ENCODE measurements around the gene CACNA1C. TPM values are rescaled to one million over a fixed set of nuclear protein-coding genes. Genes with fewer than 3 reads are reported as not detected.

The CACNA1C gene
- polyA plus RNA-seq, 1 donor, result 11.4 TPM

DNA sequence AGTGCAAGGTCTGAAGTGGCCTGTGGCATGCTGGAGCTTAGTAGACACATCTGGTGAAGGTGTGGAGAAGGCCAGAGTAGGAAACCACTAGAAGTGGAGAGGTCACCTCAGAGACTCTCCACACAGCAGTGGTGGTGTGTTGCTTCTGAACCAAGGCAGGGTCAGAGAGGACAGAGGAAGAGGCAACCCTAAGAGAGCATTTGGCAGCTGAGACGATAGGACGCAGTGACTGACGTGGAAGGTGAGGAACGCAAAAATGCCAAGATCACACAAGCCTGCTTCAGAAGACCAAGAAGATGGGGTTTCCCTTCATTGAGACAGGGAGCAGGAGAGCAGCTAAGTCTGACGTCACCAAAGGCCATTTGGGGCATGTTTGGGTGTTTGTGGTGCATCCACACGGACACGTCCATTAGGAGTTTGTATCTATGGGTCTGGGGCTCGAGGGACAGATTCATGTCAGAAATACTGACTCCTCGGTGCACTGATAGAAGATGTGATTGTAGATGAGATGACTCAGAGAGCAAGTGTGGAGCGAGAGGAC, 338.1 kb downstream of the CACNA1C start:
- no peak for DNase-seq

DNA sequence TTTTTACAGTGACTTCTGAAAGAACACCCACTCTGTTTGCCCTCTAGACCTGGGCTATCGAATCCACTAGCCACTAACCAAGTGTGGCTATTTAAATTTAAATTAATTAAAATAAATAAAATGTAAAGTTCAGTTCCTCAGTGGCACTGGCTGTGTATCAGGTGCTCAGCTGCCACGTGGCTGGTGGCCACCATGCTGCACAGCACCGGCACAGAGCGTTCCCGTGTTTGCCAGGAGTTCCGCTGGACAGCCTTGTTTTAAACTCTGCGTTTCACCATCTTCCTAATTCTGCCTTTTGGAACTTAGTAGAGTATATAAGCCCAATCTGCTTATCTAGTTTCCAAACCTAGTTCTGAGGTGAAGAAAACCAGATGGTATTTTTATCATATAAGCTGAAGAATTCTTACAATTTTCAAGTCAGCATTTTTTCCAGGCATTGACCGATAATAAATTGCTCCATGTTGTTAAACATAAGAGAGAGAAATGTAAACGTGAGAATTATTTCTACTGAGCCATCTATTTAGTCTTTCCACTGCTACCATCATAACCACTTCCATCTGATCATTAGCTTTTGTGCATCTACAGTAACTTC, 339.0 kb downstream of the CACNA1C start:
- no peak for DNase-seq

- no peak for DNase-seq
Measured at GRCh38 chr12:2393016-2393415, 340.2 kb downstream of the CACNA1C start.

DNA sequence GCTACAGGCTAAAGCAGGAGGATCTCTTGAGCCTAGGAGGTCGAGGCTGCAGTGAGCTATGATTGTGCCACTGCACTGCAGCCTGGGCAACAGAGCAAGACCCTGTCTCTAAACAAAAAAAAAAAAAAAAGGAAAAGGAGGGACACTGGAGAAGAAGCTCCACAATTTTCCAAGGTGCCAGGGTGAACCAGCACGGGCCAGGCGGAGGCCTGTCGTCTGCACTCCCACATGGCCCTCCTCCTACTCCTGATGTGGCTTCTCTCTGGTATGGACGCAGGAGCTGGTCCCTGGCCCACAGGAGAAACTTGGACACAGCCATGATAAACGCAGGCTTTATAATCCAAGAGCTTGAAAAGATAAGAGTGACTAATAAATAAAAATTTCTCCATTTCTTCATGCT, 341.2 kb downstream of the CACNA1C start:
- DNase-seq, result no peak

- peak; percentile 53 for DNase-seq
Measured at GRCh38 chr12:2395354-2395977, 342.7 kb downstream of the CACNA1C start.

GRCh38 chr12:2396448-2396871, 343.7 kb downstream of the CACNA1C start:
- no peak for DNase-seq

GRCh38 chr12:2397356-2398045, 344.7 kb downstream of the CACNA1C start:
- no peak for DNase-seq

GRCh38 chr12:2401040-2401439, 348.3 kb downstream of the CACNA1C start:
- no peak for DNase-seq

DNA sequence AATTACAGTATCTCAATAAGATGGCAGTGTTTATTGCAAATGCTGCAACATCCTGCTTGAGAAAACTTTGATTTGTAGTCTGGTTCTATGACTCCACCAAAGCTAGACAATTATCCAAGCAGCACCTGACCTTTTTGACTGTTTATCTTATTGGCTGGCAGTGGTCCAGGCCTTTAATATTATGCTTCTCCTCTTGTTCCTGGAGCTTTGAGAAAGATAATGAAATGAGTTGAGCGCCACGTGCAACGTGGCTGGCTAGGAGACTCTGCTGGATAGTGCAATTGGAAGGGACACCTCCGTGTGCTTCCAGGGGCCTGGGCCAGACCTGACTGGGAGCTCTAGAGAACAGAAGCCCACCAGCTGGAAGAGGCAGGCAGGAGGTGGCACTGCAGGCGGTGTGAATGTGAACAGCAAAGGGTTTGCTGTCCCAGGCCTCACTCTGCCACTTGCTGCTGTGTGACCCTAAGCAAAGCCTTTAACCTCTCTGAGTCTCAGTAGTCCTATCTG, 349.3 kb downstream of the CACNA1C start:
- no peak for DNase-seq

DNA sequence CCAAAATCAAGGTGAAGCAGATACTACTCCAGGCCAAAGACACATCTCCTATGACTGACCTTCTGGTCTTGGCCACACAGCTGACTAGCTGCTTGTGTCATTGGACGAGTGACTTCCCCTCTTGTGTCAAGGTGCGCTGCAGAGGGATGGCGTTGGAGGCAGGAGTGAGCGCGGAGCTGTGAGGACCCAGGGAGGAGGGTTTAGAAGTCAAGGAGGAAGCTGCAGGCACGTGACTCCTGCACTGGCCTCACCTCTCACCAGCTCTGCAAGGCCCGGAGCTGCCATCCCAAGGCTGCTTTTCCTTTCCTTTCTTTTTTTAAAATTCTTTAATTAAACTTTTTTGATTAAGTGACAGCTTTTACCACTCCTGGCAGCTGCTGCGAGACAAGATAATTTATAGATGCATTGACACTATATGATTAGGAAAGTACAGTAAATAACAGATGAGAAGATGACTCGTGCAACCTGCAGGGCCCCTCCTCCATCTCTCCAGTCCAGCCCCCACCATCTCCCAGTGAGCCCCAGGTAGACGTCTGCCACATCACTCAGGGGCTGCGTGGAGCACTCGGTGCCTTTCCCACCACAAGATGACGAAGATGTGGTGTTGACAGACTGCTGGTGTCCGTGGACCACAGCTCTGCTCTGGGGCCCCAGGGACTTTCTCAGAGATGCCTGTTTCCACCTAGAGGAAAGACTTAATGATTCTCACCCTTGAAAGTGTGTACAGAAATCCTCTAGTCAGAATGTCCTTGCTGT, 350.6 kb downstream of the CACNA1C start:
- no peak for DNase-seq

- no peak for DNase-seq
Measured at GRCh38 chr12:2405039-2405438, 352.3 kb downstream of the CACNA1C start.

GRCh38 chr12:2406903-2407302, 354.1 kb downstream of the CACNA1C start:
- DNase-seq, result no peak

GRCh38 chr12:2408262-2408661, 355.5 kb downstream of the CACNA1C start:
- no peak for DNase-seq

- no peak for DNase-seq
Measured at GRCh38 chr12:2409656-2410265, 357.0 kb downstream of the CACNA1C start.

DNA sequence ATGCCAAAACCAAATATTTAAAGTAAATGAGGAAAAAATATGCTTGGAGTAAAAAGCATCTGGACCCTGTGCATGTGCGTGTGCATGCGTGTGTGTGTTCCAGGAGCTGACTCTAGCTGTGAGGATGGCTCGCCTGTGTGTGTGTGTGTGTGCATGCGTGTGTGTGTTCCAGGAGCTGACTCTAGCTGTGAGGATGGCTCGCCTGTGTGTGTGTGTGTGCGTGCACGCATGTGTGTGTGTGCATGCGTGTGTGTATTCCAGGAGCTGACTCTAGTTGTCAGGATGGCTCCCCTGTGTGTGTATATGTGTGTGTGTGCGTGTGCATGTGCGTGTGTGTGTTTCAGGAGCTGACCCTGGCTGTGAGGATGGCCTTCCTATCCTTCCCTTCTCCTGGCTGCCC, 357.7 kb downstream of the CACNA1C start:
- DNase-seq, result no peak

DNA sequence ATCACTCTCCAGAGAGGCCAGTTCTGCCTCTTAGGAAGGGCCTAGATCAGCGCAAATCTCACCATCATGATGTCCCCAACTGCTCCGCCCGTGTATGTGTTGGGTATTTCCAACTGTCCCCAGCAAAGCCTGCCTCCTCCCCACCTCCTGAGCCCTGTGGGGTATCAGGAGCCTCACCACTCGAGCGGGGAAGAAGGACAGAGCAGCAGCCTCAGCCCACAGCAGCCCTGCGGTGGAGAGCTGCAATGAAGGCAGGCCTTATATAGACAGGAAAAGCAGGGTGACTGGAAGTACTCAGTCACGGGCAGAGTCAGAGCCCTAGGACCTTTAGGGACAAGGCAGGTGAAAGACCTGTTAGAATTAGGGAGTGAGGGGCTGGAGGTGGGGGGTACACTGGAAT, 358.2 kb downstream of the CACNA1C start:
- no peak for DNase-seq

GRCh38 chr12:2411616-2412304, 359.0 kb downstream of the CACNA1C start:
- no peak for DNase-seq

GRCh38 chr12:2412305-2412643, 359.5 kb downstream of the CACNA1C start:
- DNase-seq, result no peak

- no peak for DNase-seq
Measured at GRCh38 chr12:2413301-2413700, 360.5 kb downstream of the CACNA1C start.

DNA sequence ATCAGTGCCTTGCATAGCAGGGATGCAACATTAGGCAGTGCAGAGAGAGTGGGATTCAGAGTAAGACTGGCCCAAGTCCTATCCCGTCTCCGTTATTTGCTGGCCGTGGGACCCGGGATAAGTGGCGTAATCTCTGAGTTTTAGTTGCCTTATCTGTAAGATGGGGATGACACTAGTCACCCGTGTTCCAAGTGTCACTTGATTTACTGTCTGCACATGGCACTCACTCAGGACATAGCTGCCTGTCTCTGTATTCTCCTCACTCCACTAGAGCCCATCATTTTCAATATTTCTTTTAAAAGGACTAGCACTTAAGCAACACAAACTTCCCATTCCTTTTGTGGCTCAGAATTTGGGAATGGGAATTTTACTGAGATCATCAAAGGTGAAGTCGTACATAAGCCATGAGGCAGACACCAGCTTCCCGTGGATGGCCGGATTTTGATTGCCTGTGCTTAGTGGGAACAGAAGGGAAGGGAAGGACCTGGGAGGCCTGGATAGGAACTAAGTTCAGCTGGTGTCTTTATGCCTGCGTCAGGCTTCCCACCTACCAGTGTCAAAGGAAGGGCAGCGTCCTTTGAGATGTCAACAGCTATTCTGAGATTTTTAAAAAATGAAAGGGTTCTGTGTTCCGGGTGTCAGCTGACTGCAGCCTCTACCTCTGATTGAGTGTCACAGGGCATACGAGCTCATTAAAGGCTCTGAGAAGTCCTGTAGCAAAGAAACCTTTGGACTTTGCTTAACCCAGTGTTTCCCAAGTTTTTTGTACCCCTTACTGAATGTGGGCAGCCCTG, 361.4 kb downstream of the CACNA1C start:
- no peak for DNase-seq
